T-helper 1 cell treated with Interleukin-12 subunit alpha and Interleukin-12 subunit beta and Interleukin-4 antibody, amounts not matched to agents 30 μg/mL and 1 μg/mL, for 36 hours (primary cell): ENCODE results near the gene INO80D.
"Not testable (repeated sequence)": the region's sequence is repeated elsewhere in the genome, so short reads cannot be mapped to it uniquely, and the experiment has no call there.

Experiments used
- H3K27ac Mint-ChIP-seq: one replicate; pipeline ENCODE4 v1.8.0; 2021; ENCODE audit warnings: mild to moderate bottlenecking, mixed read lengths
- H3K27me3 Mint-ChIP-seq: one replicate; pipeline ENCODE4 v1.8.0; 2021; ENCODE audit warnings: low read depth, mixed read lengths
- H3K36me3 Mint-ChIP-seq: one replicate; pipeline ENCODE4 v1.8.0; 2021; ENCODE audit warnings: low read depth, mixed read lengths
- H3K4me1 Mint-ChIP-seq: one replicate; pipeline ENCODE4 v1.8.0; 2021; ENCODE audit warnings: low read depth, mixed read lengths
- H3K4me3 Mint-ChIP-seq: one replicate; pipeline ENCODE4 v1.8.0; 2021; ENCODE audit warnings: mild to moderate bottlenecking, moderate library complexity, mixed read lengths
- H3K9me3 Mint-ChIP-seq: one replicate; pipeline ENCODE4 v1.8.0; 2021; ENCODE audit warnings: mixed read lengths

INO80D gene

GRCh38 chr2:205989271-205990071 is 96.5 kb downstream of the INO80D start:
- Mint-ChIP-seq H3K4me3 (no peak overlapping the region), H3K36me3 (peaks cover 4% of the 10 kb centered on the region), H3K9me3 (no peaks in the 10 kb centered on the region), H3K27me3 (no peaks in the 10 kb centered on the region), H3K27ac (no peak overlapping the region), H3K4me1 (no peaks in the 10 kb centered on the region)

- not testable (repeated sequence) for H3K4me1 Mint-ChIP-seq, H3K9me3 Mint-ChIP-seq, H3K36me3 Mint-ChIP-seq, H3K4me3 Mint-ChIP-seq, H3K27me3 Mint-ChIP-seq, H3K27ac Mint-ChIP-seq
These were observed 97.3 kb downstream of the INO80D start for GRCh38 chr2:205988681-205989080.

GRCh38 chr2:205988274-205988673 is 97.7 kb downstream of the INO80D start:
- no peak overlapping the region for H3K4me3 Mint-ChIP-seq
- no peaks in the 10 kb centered on the region for H3K4me1 Mint-ChIP-seq
- no peaks in the 10 kb centered on the region for H3K27me3 Mint-ChIP-seq
- H3K36me3 Mint-ChIP-seq = peaks cover 4% of the 10 kb centered on the region
- no peak overlapping the region for H3K27ac Mint-ChIP-seq
- H3K9me3 Mint-ChIP-seq = no peaks in the 10 kb centered on the region

- H3K4me3 Mint-ChIP-seq, H3K27ac Mint-ChIP-seq, H3K9me3 Mint-ChIP-seq, H3K4me1 Mint-ChIP-seq, H3K36me3 Mint-ChIP-seq, H3K27me3 Mint-ChIP-seq: not testable (repeated sequence)
These were observed 99.6 kb downstream of the INO80D start for GRCh38 chr2:205986334-205986733.

GRCh38 chr2:205984381-205984780 is 101.6 kb downstream of the INO80D start:
- peaks cover under 1% of the 10 kb centered on the region for H3K27me3 Mint-ChIP-seq
- no peaks in the 10 kb centered on the region for H3K36me3 Mint-ChIP-seq
- no peaks in the 10 kb centered on the region for H3K4me1 Mint-ChIP-seq
- H3K9me3 Mint-ChIP-seq = no peaks in the 10 kb centered on the region
- no peak overlapping the region for H3K4me3 Mint-ChIP-seq
- H3K27ac Mint-ChIP-seq = no peak overlapping the region

GRCh38 chr2:205982776-205983327 is 103.1 kb downstream of the INO80D start:
- no peaks in the 10 kb centered on the region for H3K4me1 Mint-ChIP-seq
- peaks cover 3% of the 10 kb centered on the region for H3K27me3 Mint-ChIP-seq
- H3K36me3 Mint-ChIP-seq = no peaks in the 10 kb centered on the region
- no peak overlapping the region for H3K4me3 Mint-ChIP-seq
- no peak overlapping the region for H3K27ac Mint-ChIP-seq
- no peaks in the 10 kb centered on the region for H3K9me3 Mint-ChIP-seq

GRCh38 chr2:205978728-205979127 is 107.2 kb downstream of the INO80D start:
- H3K4me3 Mint-ChIP-seq, H3K4me1 Mint-ChIP-seq: not testable (repeated sequence)

GRCh38 chr2:205977699-205978098 is 108.3 kb downstream of the INO80D start:
- H3K4me1 Mint-ChIP-seq, H3K27ac Mint-ChIP-seq, H3K9me3 Mint-ChIP-seq, H3K27me3 Mint-ChIP-seq, H3K36me3 Mint-ChIP-seq, H3K4me3 Mint-ChIP-seq: not testable (repeated sequence)

More at GRCh38 chr2:205978728-205979127, 107.2 kb downstream of the INO80D start:
- not testable (repeated sequence) for H3K36me3 Mint-ChIP-seq, H3K9me3 Mint-ChIP-seq, H3K27ac Mint-ChIP-seq, H3K27me3 Mint-ChIP-seq

GRCh38 chr2:205976934-205977659 is 108.9 kb downstream of the INO80D start:
- H3K27me3 Mint-ChIP-seq, H3K27ac Mint-ChIP-seq, H3K4me3 Mint-ChIP-seq, H3K36me3 Mint-ChIP-seq, H3K4me1 Mint-ChIP-seq, H3K9me3 Mint-ChIP-seq: not testable (repeated sequence)

- H3K4me3 Mint-ChIP-seq = no peak overlapping the region
- H3K9me3 Mint-ChIP-seq = no peaks in the 10 kb centered on the region
- H3K36me3 Mint-ChIP-seq = no peaks in the 10 kb centered on the region
- no peak overlapping the region for H3K27ac Mint-ChIP-seq
- peaks cover 3% of the 10 kb centered on the region for H3K27me3 Mint-ChIP-seq
- peaks cover 6% of the 10 kb centered on the region for H3K4me1 Mint-ChIP-seq
These were observed 109.7 kb downstream of the INO80D start for GRCh38 chr2:205976120-205976814.

GRCh38 chr2:205975082-205975949 is 110.7 kb downstream of the INO80D start:
- H3K4me3 Mint-ChIP-seq = no peak overlapping the region
- peaks cover 3% of the 10 kb centered on the region for H3K27me3 Mint-ChIP-seq
- H3K4me1 Mint-ChIP-seq = peaks cover 6% of the 10 kb centered on the region
- no peaks in the 10 kb centered on the region for H3K36me3 Mint-ChIP-seq
- H3K9me3 Mint-ChIP-seq = no peaks in the 10 kb centered on the region
- no peak overlapping the region for H3K27ac Mint-ChIP-seq

- no peak overlapping the region for H3K4me3 Mint-ChIP-seq
- no peaks in the 10 kb centered on the region for H3K9me3 Mint-ChIP-seq
- no peaks in the 10 kb centered on the region for H3K27me3 Mint-ChIP-seq
- peaks cover 6% of the 10 kb centered on the region for H3K4me1 Mint-ChIP-seq
- no peak overlapping the region for H3K27ac Mint-ChIP-seq
- H3K36me3 Mint-ChIP-seq = no peaks in the 10 kb centered on the region
These were observed 113.9 kb downstream of the INO80D start for GRCh38 chr2:205972113-205972512.

- H3K27me3 Mint-ChIP-seq = no peaks in the 10 kb centered on the region
- no peak overlapping the region for H3K27ac Mint-ChIP-seq
- H3K4me1 Mint-ChIP-seq = peaks cover 5% of the 10 kb centered on the region
- no peaks in the 10 kb centered on the region for H3K36me3 Mint-ChIP-seq
- H3K9me3 Mint-ChIP-seq = no peaks in the 10 kb centered on the region
- H3K4me3 Mint-ChIP-seq = no peak overlapping the region
These were observed 115.6 kb downstream of the INO80D start for GRCh38 chr2:205970348-205970747.

- no peaks in the 10 kb centered on the region for H3K4me1 Mint-ChIP-seq
- no peaks in the 10 kb centered on the region for H3K36me3 Mint-ChIP-seq
- H3K27me3 Mint-ChIP-seq = peaks cover 3% of the 10 kb centered on the region
- H3K9me3 Mint-ChIP-seq = no peaks in the 10 kb centered on the region
- H3K27ac Mint-ChIP-seq = no peak overlapping the region
- H3K4me3 Mint-ChIP-seq = no peak overlapping the region
These were observed 116.4 kb downstream of the INO80D start for GRCh38 chr2:205969584-205969983.
